ENCODE data around the gene ARHGAP21.
A peak's percentile ranks its signal among the peaks of the same experiment; 100 is the strongest.
"Not testable (repeated sequence)": the region's sequence is repeated elsewhere in the genome, so short reads cannot be mapped to it uniquely, and the experiment has no call there.

ARHGAP21 gene

DNA sequence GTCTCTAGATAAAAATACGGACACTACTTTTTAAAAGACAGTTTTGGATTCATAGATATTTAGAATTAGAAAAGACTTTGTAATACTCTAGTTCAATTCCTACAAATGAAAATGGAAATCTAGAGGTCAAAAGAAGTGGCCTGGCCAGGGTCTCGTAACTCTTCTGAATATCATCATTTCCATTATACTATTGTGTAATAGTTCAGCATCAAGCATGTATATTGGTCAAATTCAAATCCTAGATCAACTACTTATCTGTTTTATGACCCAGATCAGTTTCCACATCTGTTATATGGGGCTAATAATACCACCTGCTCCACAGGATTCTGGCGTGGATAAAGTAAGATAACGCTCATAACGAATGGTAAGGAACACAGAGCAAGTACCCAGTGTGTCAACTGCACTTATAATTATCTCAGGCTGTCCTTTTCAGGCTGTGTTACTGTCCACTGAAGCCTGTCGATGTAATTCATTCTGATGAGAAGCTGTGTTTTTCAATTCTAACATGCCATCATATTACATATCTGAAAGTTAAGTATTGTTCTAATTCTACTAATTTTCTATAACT lies 54.3 kb downstream of the ARHGAP21 start:
- no peak for DNase-seq (ENCODE audit: low spot score in 2 of 2)
- H3K9me3 Mint-ChIP-seq, result no peaks in the 10 kb centered on the region
- peaks cover 11% of the 10 kb centered on the region for H3K4me1 Mint-ChIP-seq
- no peak overlapping the region for H3K4me3 Mint-ChIP-seq
- no peaks in the 10 kb centered on the region for H3K27me3 Mint-ChIP-seq
- H3K27ac Mint-ChIP-seq (ENCODE audit: low read depth), result no peak overlapping the region
- peaks cover 2% of the 10 kb centered on the region for H3K36me3 Mint-ChIP-seq (ENCODE audit: insufficient read depth)
- ATAC-seq (replicated peaks; ENCODE audit: extremely low read depth, poor library complexity, severe bottlenecking), result no peak

- Mint-ChIP-seq H3K4me3 (no peak overlapping the region), H3K27ac (ENCODE audit: low read depth) (no peak overlapping the region), H3K4me1 (peaks cover 11% of the 10 kb centered on the region), H3K27me3 (no peaks in the 10 kb centered on the region), H3K9me3 (no peaks in the 10 kb centered on the region), H3K36me3 (ENCODE audit: insufficient read depth) (peaks cover 3% of the 10 kb centered on the region)
- DNase-seq (ENCODE audit: low spot score in 2 of 2) (no peak), ATAC-seq (replicated peaks; ENCODE audit: extremely low read depth, poor library complexity, severe bottlenecking) (no peak)
Observed at GRCh38 chr10:24668247-24668646, 55.4 kb downstream of the ARHGAP21 start.

GRCh38 chr10:24664991-24665390 lies 58.7 kb downstream of the ARHGAP21 start:
- H3K36me3 Mint-ChIP-seq (ENCODE audit: insufficient read depth), result peaks cover 5% of the 10 kb centered on the region
- no peaks in the 10 kb centered on the region for H3K27me3 Mint-ChIP-seq
- no peak for ATAC-seq (replicated peaks; ENCODE audit: extremely low read depth, poor library complexity, severe bottlenecking)
- no peaks in the 10 kb centered on the region for H3K4me1 Mint-ChIP-seq
- no peak overlapping the region for H3K4me3 Mint-ChIP-seq
- no peak for DNase-seq (ENCODE audit: low spot score in 2 of 2)
- H3K27ac Mint-ChIP-seq (ENCODE audit: low read depth), result no peak overlapping the region
- no peaks in the 10 kb centered on the region for H3K9me3 Mint-ChIP-seq

DNA sequence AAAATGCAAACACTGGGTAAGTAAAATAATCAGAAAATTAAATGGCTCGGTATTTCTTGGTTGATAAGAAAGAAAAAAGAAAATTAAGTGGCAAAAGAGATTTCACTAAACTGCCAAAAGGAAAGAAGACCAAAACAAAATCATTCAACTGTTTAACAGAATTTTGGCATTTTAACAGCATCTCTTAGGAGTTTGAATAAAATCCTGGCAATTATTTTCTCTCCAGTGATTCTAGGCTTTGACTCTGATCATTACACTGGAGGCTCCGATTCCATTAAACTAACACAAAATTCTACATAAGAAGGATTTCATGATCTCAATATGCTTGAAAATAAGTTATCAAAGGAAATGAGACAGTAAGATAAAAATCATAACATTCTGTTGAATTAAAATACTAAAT lies 62.3 kb downstream of the ARHGAP21 start:
- Mint-ChIP-seq H3K9me3 (no peaks in the 10 kb centered on the region), H3K36me3 (ENCODE audit: insufficient read depth) (peaks cover 4% of the 10 kb centered on the region), H3K4me3 (no peak overlapping the region), H3K27me3 (no peaks in the 10 kb centered on the region), H3K4me1 (peaks cover 9% of the 10 kb centered on the region), H3K27ac (ENCODE audit: low read depth) (no peak overlapping the region)
- DNase-seq (ENCODE audit: low spot score in 2 of 2) (no peak), ATAC-seq (replicated peaks; ENCODE audit: extremely low read depth, poor library complexity, severe bottlenecking) (no peak)

DNA sequence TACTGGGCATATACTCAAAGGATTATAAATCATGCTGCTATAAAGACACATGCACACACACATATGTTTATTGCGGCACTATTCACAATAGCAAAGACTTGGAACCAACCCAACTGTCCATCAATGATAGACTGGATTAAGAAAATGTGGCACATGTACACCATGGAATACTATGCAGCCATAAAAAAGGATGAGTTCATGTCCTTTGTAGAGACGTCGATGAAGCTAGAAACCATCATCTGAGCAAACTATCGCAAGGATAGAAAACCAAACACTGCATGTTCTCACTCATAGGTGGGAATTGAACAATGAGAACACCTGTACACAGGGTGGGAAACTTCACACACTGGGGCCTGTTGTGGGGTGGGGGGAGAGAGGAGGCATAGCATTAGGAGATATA lies 65.4 kb downstream of the ARHGAP21 start:
- not testable (repeated sequence) for H3K27ac Mint-ChIP-seq (ENCODE audit: low read depth); H3K4me1 Mint-ChIP-seq; H3K36me3 Mint-ChIP-seq (ENCODE audit: insufficient read depth); H3K9me3 Mint-ChIP-seq; DNase-seq (ENCODE audit: low spot score in 2 of 2); H3K27me3 Mint-ChIP-seq; H3K4me3 Mint-ChIP-seq; ATAC-seq (replicated peaks; ENCODE audit: extremely low read depth, poor library complexity, severe bottlenecking)

- H3K4me3 Mint-ChIP-seq; H3K9me3 Mint-ChIP-seq; H3K36me3 Mint-ChIP-seq (ENCODE audit: insufficient read depth); H3K27me3 Mint-ChIP-seq; ATAC-seq (replicated peaks; ENCODE audit: extremely low read depth, poor library complexity, severe bottlenecking); DNase-seq (ENCODE audit: low spot score in 2 of 2); H3K4me1 Mint-ChIP-seq; H3K27ac Mint-ChIP-seq (ENCODE audit: low read depth): not testable (repeated sequence)
Observed at GRCh38 chr10:24656326-24656725, 67.4 kb downstream of the ARHGAP21 start.

GRCh38 chr10:24652381-24652957 lies 71.2 kb downstream of the ARHGAP21 start:
- peaks cover 1% of the 10 kb centered on the region for H3K36me3 Mint-ChIP-seq (ENCODE audit: insufficient read depth)
- no peak for DNase-seq (ENCODE audit: low spot score in 2 of 2)
- no peaks in the 10 kb centered on the region for H3K27me3 Mint-ChIP-seq
- no peaks in the 10 kb centered on the region for H3K4me1 Mint-ChIP-seq
- ATAC-seq (replicated peaks; ENCODE audit: extremely low read depth, poor library complexity, severe bottlenecking), result no peak
- H3K4me3 Mint-ChIP-seq, result no peak overlapping the region
- H3K27ac Mint-ChIP-seq (ENCODE audit: low read depth), result no peak overlapping the region
- H3K9me3 Mint-ChIP-seq, result no peaks in the 10 kb centered on the region

DNA sequence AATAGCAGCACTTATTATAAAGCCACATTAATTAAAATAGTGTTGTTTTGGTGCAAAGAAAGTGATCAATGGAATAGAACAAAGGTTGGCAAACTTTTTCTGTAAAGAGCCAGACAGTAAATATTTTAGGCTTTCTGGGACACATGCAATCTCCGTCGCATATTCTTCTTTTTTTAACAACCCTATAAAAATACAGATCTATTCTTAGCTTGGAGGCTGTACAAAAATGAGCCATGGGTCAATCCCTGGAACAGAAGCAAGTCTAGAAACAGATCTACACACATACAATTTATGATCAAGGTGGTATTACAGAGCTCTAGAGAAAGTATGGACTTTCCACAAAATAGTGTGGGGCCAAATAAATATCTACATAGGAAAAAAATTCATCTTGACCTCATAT lies 71.8 kb downstream of the ARHGAP21 start:
- Mint-ChIP-seq H3K4me3 (no peak overlapping the region), H3K4me1 (no peaks in the 10 kb centered on the region), H3K27ac (ENCODE audit: low read depth) (no peak overlapping the region), H3K36me3 (ENCODE audit: insufficient read depth) (peaks cover 1% of the 10 kb centered on the region), H3K9me3 (no peaks in the 10 kb centered on the region), H3K27me3 (no peaks in the 10 kb centered on the region)
- no peak for DNase-seq (ENCODE audit: low spot score in 2 of 2)
- no peak for ATAC-seq (replicated peaks; ENCODE audit: extremely low read depth, poor library complexity, severe bottlenecking)

- Mint-ChIP-seq H3K27me3 (no peaks in the 10 kb centered on the region), H3K27ac (ENCODE audit: low read depth) (peak overlapping the region; percentile 44), H3K4me1 (no peaks in the 10 kb centered on the region), H3K36me3 (ENCODE audit: insufficient read depth) (peaks cover 1% of the 10 kb centered on the region), H3K9me3 (no peaks in the 10 kb centered on the region), H3K4me3 (no peak overlapping the region)
- DNase-seq (ENCODE audit: low spot score in 2 of 2) (no peak), ATAC-seq (replicated peaks; ENCODE audit: extremely low read depth, poor library complexity, severe bottlenecking) (no peak)
Observed at GRCh38 chr10:24650669-24651391, 72.9 kb downstream of the ARHGAP21 start.

DNA sequence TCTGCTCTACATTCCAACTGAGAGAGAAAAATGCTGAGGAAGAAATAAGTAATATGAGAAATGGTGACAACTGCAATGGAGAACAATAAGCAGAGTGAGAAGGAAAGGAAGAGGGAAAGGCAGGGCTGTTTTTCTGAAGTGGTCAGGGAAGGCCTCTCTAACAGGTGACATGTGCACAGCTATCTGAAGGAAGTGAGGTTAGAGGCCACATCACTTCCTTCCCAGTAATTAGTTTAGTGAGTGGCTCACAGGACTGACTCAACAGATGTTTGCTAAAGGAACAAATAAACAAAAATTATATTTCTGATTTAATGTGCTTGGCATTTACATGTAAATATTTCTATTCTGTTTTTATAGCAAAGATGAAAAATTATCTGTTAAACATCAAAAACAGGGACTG lies 77.9 kb downstream of the ARHGAP21 start:
- ATAC-seq (replicated peaks; ENCODE audit: extremely low read depth, poor library complexity, severe bottlenecking), result peak; percentile 40
- Mint-ChIP-seq H3K27ac (ENCODE audit: low read depth) (no peak overlapping the region), H3K36me3 (ENCODE audit: insufficient read depth) (peaks cover 1% of the 10 kb centered on the region), H3K4me1 (no peaks in the 10 kb centered on the region), H3K27me3 (no peaks in the 10 kb centered on the region), H3K9me3 (no peaks in the 10 kb centered on the region), H3K4me3 (no peak overlapping the region)
- DNase-seq (ENCODE audit: low spot score in 2 of 2), result no peak

DNA sequence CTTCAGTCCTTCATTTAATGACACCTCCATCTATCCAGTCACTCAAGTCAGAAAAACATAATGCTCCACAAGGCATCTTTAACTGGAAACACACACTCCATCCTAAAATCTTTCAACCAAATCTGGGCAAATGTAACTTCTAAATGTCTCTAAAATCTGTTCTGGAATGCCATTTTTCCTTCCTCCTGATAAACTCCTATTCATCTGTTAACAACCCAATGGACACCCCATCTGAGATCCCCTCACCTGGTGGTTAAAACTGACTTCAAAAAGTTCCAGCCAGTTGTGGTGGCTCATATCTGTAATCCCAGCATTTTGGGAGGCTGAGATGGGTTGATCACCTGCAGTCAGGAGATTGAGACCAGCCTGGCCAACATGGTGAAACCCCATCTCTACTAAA lies 78.7 kb downstream of the ARHGAP21 start:
- peaks cover 1% of the 10 kb centered on the region for H3K36me3 Mint-ChIP-seq (ENCODE audit: insufficient read depth)
- no peak overlapping the region for H3K27ac Mint-ChIP-seq (ENCODE audit: low read depth)
- no peaks in the 10 kb centered on the region for H3K27me3 Mint-ChIP-seq
- H3K4me1 Mint-ChIP-seq, result no peaks in the 10 kb centered on the region
- no peaks in the 10 kb centered on the region for H3K9me3 Mint-ChIP-seq
- DNase-seq (ENCODE audit: low spot score in 2 of 2) (no peak), ATAC-seq (replicated peaks; ENCODE audit: extremely low read depth, poor library complexity, severe bottlenecking) (no peak)
- no peak overlapping the region for H3K4me3 Mint-ChIP-seq

GRCh38 chr10:24643679-24644209 lies 79.9 kb downstream of the ARHGAP21 start:
- Mint-ChIP-seq H3K36me3 (ENCODE audit: insufficient read depth) (peaks cover 1% of the 10 kb centered on the region), H3K9me3 (no peaks in the 10 kb centered on the region), H3K27ac (ENCODE audit: low read depth) (no peak overlapping the region), H3K4me3 (no peak overlapping the region), H3K27me3 (no peaks in the 10 kb centered on the region), H3K4me1 (no peaks in the 10 kb centered on the region)
- ATAC-seq (replicated peaks; ENCODE audit: extremely low read depth, poor library complexity, severe bottlenecking) (no peak), DNase-seq (ENCODE audit: low spot score in 2 of 2) (no peak)

Data from central memory CD8-positive, alpha-beta T cell (primary cell).